ENCODE data around the gene RHBDD3.

DNA sequence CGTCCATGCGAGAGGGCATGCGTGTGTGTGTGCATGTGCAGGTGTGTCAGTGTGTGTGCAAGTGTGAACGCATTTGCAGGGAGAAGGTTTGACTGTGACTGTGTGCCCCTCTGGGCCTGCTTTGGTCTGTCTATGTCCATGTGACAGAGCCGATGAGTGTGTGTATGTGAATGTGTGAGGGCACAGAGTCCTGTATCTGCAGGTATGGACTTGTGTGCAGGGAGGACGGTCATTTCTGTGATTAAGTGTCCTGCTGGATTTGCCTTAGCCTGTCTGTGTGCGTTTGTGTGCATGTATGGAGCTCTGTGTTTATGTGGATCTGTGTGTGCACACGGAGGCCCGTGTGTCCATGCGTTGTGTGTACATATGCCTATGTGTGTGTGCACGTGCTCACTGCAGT lies 56.7 kb downstream of the RHBDD3 start:
- TF ChIP-seq EP300 (IDR thresholded peaks at IDR 0.05): no peak
- TF ChIP-seq, protein P1, sequence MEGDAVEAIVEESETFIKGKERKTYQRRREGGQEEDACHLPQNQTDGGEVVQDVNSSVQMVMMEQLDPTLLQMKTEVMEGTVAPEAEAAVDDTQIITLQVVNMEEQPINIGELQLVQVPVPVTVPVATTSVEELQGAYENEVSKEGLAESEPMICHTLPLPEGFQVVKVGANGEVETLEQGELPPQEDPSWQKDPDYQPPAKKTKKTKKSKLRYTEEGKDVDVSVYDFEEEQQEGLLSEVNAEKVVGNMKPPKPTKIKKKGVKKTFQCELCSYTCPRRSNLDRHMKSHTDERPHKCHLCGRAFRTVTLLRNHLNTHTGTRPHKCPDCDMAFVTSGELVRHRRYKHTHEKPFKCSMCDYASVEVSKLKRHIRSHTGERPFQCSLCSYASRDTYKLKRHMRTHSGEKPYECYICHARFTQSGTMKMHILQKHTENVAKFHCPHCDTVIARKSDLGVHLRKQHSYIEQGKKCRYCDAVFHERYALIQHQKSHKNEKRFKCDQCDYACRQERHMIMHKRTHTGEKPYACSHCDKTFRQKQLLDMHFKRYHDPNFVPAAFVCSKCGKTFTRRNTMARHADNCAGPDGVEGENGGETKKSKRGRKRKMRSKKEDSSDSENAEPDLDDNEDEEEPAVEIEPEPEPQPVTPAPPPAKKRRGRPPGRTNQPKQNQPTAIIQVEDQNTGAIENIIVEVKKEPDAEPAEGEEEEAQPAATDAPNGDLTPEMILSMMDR (IDR thresholded peaks at IDR 0.05): no peak
- no peak for TF ChIP-seq POLR2AphosphoS5 (IDR thresholded peaks at IDR 0.05)
